ENCODE results near the gene ZBTB18. TPM values are rescaled to one million over a fixed set of nuclear protein-coding genes. Genes with fewer than 3 reads are reported as not detected.

ZBTB18 gene
- total RNA-seq, result 4.7 and 5.6 TPM in 2 replicates

DNA sequence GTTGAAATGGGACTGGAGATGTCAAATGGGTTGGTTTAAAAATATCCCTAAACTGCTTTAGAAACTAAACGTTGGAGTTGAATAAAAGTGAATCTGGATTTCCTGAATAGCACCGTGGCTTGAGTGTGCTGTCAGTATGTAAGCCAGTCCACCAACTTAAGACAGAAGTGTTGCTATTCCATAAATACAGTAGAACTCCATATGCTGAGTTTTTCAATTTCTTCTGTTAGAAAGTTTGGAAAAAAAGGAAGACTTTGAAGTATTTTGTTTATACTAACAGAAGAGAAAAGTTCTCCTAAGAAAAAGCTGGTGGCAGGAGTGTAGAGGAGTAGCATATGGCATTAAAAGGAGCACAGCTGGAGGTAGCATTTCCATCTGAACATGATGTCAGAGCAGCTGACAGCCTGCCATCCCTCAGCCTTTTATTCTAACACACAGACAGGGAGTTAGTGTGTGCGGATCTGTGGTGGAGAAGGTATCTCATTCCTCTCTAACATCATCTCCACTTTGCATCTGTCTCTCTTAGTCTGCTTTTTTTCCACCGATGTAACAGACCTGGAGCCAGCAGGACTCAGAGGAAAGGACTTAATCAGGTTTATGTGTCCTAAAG is at the start of gene ZBTB18:
ZBTB18 (plus strand) TSS at position 449 of the 610 bp plus-strand sequence; CDS start at position 598, 149 bp downstream.

Other genes with a start within 250 kb of the ZBTB18 start
- 15.0 and 20.5 TPM in 2 replicates for gene AKT3, start 201.0 kb upstream of the ZBTB18 start, total RNA-seq